IPS-18c (cell line): ENCODE measurements around the gene FAM221A.
"Not testable (repeated sequence)": the region's sequence is repeated elsewhere in the genome, so short reads cannot be mapped to it uniquely, and the experiment has no call there.

Experiments used
- H3K4me3 ChIP-seq: 2 replicates; pipeline ENCODE4 v1.7.0; 2013; ENCODE audit warnings: low read depth, mild to moderate bottlenecking, low read length, moderate library complexity; ENCODE audit not compliant: insufficient read depth
- H3K9me3 ChIP-seq: one replicate; pipeline ENCODE4 v1.6.1; 2013; ENCODE audit warnings: mild to moderate bottlenecking, low read length, moderate library complexity; ENCODE audit not compliant: control insufficient read depth, insufficient read depth

Gene FAM221A

GRCh38 chr7:23691320-23691719 is 11.3 kb downstream of the FAM221A start:
- no peaks in the 10 kb centered on the region for H3K9me3 ChIP-seq
- H3K4me3 ChIP-seq, result no peak overlapping the region

- H3K9me3 ChIP-seq, result no peaks in the 10 kb centered on the region
Measured at GRCh38 chr7:23693224-23693623, 13.2 kb downstream of the FAM221A start.

GRCh38 chr7:23696916-23697441 is 17.0 kb downstream of the FAM221A start:
- Histone ChIP-seq H3K9me3 (no peaks in the 10 kb centered on the region), H3K4me3 (no peak overlapping the region)

More at GRCh38 chr7:23693224-23693623, 13.2 kb downstream of the FAM221A start:
- no peak overlapping the region for H3K4me3 ChIP-seq

GRCh38 chr7:23698822-23699221 is 18.8 kb downstream of the FAM221A start:
- Histone ChIP-seq H3K4me3 (no peak overlapping the region), H3K9me3 (no peaks in the 10 kb centered on the region)

GRCh38 chr7:23700046-23700445 is 20.0 kb downstream of the FAM221A start:
- Histone ChIP-seq H3K9me3 (no peaks in the 10 kb centered on the region), H3K4me3 (no peak overlapping the region)

- no peak overlapping the region for H3K4me3 ChIP-seq
- H3K9me3 ChIP-seq, result no peaks in the 10 kb centered on the region
Measured at GRCh38 chr7:23709081-23709750, 29.2 kb downstream of the FAM221A start.

- H3K4me3 ChIP-seq, result no peak within 1 kb of the TSS
- no peaks in the 10 kb centered on the region for H3K9me3 ChIP-seq
Measured at GRCh38 chr7:23710000-23710399, 30.0 kb downstream of the FAM221A start, which contains the start of gene STK31. STK31 (plus strand) TSS chr7:23710219; CDS start chr7:23710286, 67 bp downstream.

GRCh38 chr7:23712368-23713284 is 32.6 kb downstream of the FAM221A start:
- Histone ChIP-seq H3K9me3 (no peaks in the 10 kb centered on the region), H3K4me3 (no peak overlapping the region)

GRCh38 chr7:23713285-23714149 is 33.5 kb downstream of the FAM221A start:
- no peaks in the 10 kb centered on the region for H3K9me3 ChIP-seq
- H3K4me3 ChIP-seq, result no peak overlapping the region

- no peaks in the 10 kb centered on the region for H3K9me3 ChIP-seq
- H3K4me3 ChIP-seq, result no peak overlapping the region
Measured at GRCh38 chr7:23714150-23714464, 34.1 kb downstream of the FAM221A start.

- H3K9me3 ChIP-seq, result no peaks in the 10 kb centered on the region
- H3K4me3 ChIP-seq, result no peak overlapping the region
Measured at GRCh38 chr7:23714579-23714978, 34.6 kb downstream of the FAM221A start.

- H3K9me3 ChIP-seq, result no peaks in the 10 kb centered on the region
Measured at GRCh38 chr7:23715099-23715498, 35.1 kb downstream of the FAM221A start.

GRCh38 chr7:23717788-23718187 is 37.8 kb downstream of the FAM221A start:
- no peaks in the 10 kb centered on the region for H3K9me3 ChIP-seq
- no peak overlapping the region for H3K4me3 ChIP-seq

More at GRCh38 chr7:23715099-23715498, 35.1 kb downstream of the FAM221A start:
- H3K4me3 ChIP-seq, result no peak overlapping the region

GRCh38 chr7:23721456-23721855 is 41.5 kb downstream of the FAM221A start:
- Histone ChIP-seq H3K9me3 (no peaks in the 10 kb centered on the region), H3K4me3 (no peak overlapping the region)

GRCh38 chr7:23722587-23723216 is 42.7 kb downstream of the FAM221A start:
- peak overlapping the region; percentile 46; the same call in 1 of the 2 replicates for H3K4me3 ChIP-seq
- H3K9me3 ChIP-seq, result not testable (repeated sequence)

GRCh38 chr7:23724113-23724512 is 44.1 kb downstream of the FAM221A start:
- not testable (repeated sequence) for H3K9me3 ChIP-seq, H3K4me3 ChIP-seq

GRCh38 chr7:23742051-23742450 is 62.1 kb downstream of the FAM221A start:
- Histone ChIP-seq H3K9me3 (peaks cover 2% of the 10 kb centered on the region), H3K4me3 (no peak overlapping the region)
